HG03039 (cell line): ENCODE results near the gene EIF4EBP3.

ENCODE experiments used
- ATAC-seq: cut with Tn5 transposase; IDR thresholded peaks from one replicate; pipeline ENCODE4 v1.9.1; 2021; ENCODE audit warnings: mild to moderate bottlenecking, moderate library complexity; ENCODE audit not compliant: unreplicated experiment

Gene EIF4EBP3

GRCh38 chr5:140547508-140548299 lies at the start of gene EIF4EBP3:
Gene EIF4EBP3, plus strand, starts transcription at chr5:140547662. Its CDS starts 76 bp downstream, at chr5:140547738.
- peak; percentile 96 for ATAC-seq

- no peak for ATAC-seq
Observed at GRCh38 chr5:140497897-140498296, 49.6 kb upstream of the EIF4EBP3 start.

- ATAC-seq, result no peak
Observed at GRCh38 chr5:140498591-140498990, 48.9 kb upstream of the EIF4EBP3 start.

GRCh38 chr5:140502834-140503233 lies 44.6 kb upstream of the EIF4EBP3 start:
- no peak for ATAC-seq

GRCh38 chr5:140509898-140510297 lies 37.6 kb upstream of the EIF4EBP3 start:
- no peak for ATAC-seq

GRCh38 chr5:140513124-140513523 lies 34.3 kb upstream of the EIF4EBP3 start:
- ATAC-seq, result no peak

- ATAC-seq, result no peak
Observed at GRCh38 chr5:140524003-140524402, 23.5 kb upstream of the EIF4EBP3 start.

GRCh38 chr5:140540227-140540626 lies 7.2 kb upstream of the EIF4EBP3 start:
- ATAC-seq, result no peak

- no peak for ATAC-seq
Observed at GRCh38 chr5:140542972-140543371, 4.5 kb upstream of the EIF4EBP3 start.

- ATAC-seq, result no peak
Observed at GRCh38 chr5:140544986-140545385, 2.5 kb upstream of the EIF4EBP3 start.

- no peak for ATAC-seq
Observed at GRCh38 chr5:140545606-140546005, 1.9 kb upstream of the EIF4EBP3 start.

- no peak for ATAC-seq
Observed at GRCh38 chr5:140546851-140547507, 483 bp upstream of the EIF4EBP3 start.

- no peak for ATAC-seq
Observed at GRCh38 chr5:140548300-140548688, 832 bp downstream of the EIF4EBP3 start.

- ATAC-seq, result no peak
Observed at GRCh38 chr5:140548791-140549190, 1.3 kb downstream of the EIF4EBP3 start.

- no peak for ATAC-seq
Observed at GRCh38 chr5:140549237-140550144, 2.0 kb downstream of the EIF4EBP3 start.

- no peak for ATAC-seq
Observed at GRCh38 chr5:140550147-140551079, 3.0 kb downstream of the EIF4EBP3 start.

GRCh38 chr5:140551872-140552271 lies 4.4 kb downstream of the EIF4EBP3 start:
- ATAC-seq, result no peak

- no peak for ATAC-seq
Observed at GRCh38 chr5:140553657-140554056, 6.2 kb downstream of the EIF4EBP3 start.

- no peak for ATAC-seq
Observed at GRCh38 chr5:140554454-140554853, 7.0 kb downstream of the EIF4EBP3 start.

- ATAC-seq, result no peak
Observed at GRCh38 chr5:140555747-140556312, 8.4 kb downstream of the EIF4EBP3 start.
